ENCODE results near the gene MT1A. TPM values are rescaled to one million over a fixed set of nuclear protein-coding genes. Genes with fewer than 3 reads are reported as not detected.

The MT1A gene
- total and polyA plus RNA-seq, 4 donors: 1.1 to 438 (median 51.5) TPM

GRCh38 chr16:56635441-56635967, 3.0 kb upstream of the MT1A start:
- Histone ChIP-seq H3K9ac (ENCODE audit: insufficient read depth in 1 of 2, low read length in 2 of 2) (no peak overlapping the region), H3K4me1 (ENCODE audit: control insufficient read depth in 5 of 5, insufficient read depth in 5 of 5, low read length in 5 of 5) (peaks cover 0 to 17% (median 5%) of the 10 kb centered on the region in 5 donors), H3K27me3 (ENCODE audit: control insufficient read depth in 3 of 3, insufficient read depth in 3 of 3, low read length in 2 of 3) (peaks cover 0 to 89% (median 85%) of the 10 kb centered on the region in 3 donors), H3K27ac (ENCODE audit: low read depth in 1 of 2, low read length in 1 of 2) (no peak overlapping the region), H3K36me3 (ENCODE audit: control insufficient read depth in 4 of 4, insufficient read depth in 4 of 4, low read length in 4 of 4) (no peaks in the 10 kb centered on the region), H3K9me3 (ENCODE audit: control insufficient read depth in 4 of 4, insufficient read depth in 3 of 4, low read length in 3 of 4) (peaks cover 0 to 8% (median 0%) of the 10 kb centered on the region in 4 donors), H3K4me3 (no peak overlapping the region)
- no peak for ATAC-seq (ENCODE audit: insufficient read depth, low FRiP score)
- 12 to 23% methylated on average over 40 of the region's 40 CpGs for WGBS, 2 donors
- DNase-seq: no peak
- TF ChIP-seq CTCF (IDR thresholded peaks at IDR 0.05; ENCODE audit: control extremely low read depth, extremely low read depth): no peak

GRCh38 chr16:56636616-56637413, 1.7 kb upstream of the MT1A start:
- no peak for TF ChIP-seq CTCF (IDR thresholded peaks at IDR 0.05; ENCODE audit: control extremely low read depth, extremely low read depth)
- H3K27me3 ChIP-seq (ENCODE audit: control insufficient read depth in 3 of 3, insufficient read depth in 3 of 3, low read length in 2 of 3): peaks cover 0 to 91% (median 88%) of the 10 kb centered on the region in 3 donors
- H3K27ac ChIP-seq (ENCODE audit: low read depth in 1 of 2, low read length in 1 of 2): no peak overlapping the region
- WGBS, 2 donors: 43 to 53% methylated on average over 9 of the region's 9 CpGs
- peaks cover 0 to 17% (median 5%) of the 10 kb centered on the region in 5 donors for H3K4me1 ChIP-seq (ENCODE audit: control insufficient read depth in 5 of 5, insufficient read depth in 5 of 5, low read length in 5 of 5)
- no peak overlapping the region for H3K4me3 ChIP-seq
- H3K9me3 ChIP-seq (ENCODE audit: control insufficient read depth in 4 of 4, insufficient read depth in 3 of 4, low read length in 3 of 4): peaks cover 0 to 8% (median 0%) of the 10 kb centered on the region in 4 donors
- H3K36me3 ChIP-seq (ENCODE audit: control insufficient read depth in 4 of 4, insufficient read depth in 4 of 4, low read length in 4 of 4): no peaks in the 10 kb centered on the region
- no peak for DNase-seq
- ATAC-seq (ENCODE audit: insufficient read depth, low FRiP score): no peak
- H3K9ac ChIP-seq (ENCODE audit: insufficient read depth in 1 of 2, low read length in 2 of 2): no peak overlapping the region

- no peak overlapping the region for H3K27ac ChIP-seq (ENCODE audit: low read depth in 1 of 2, low read length in 1 of 2)
These were observed 579 bp downstream of the MT1A start for GRCh38 chr16:56639045-56639444.

More at GRCh38 chr16:56639045-56639444, 579 bp downstream of the MT1A start:
- H3K9me3 ChIP-seq (ENCODE audit: control insufficient read depth in 4 of 4, insufficient read depth in 3 of 4, low read length in 3 of 4): peaks cover 0 to 8% (median 0%) of the 10 kb centered on the region in 4 donors
- no peaks in the 10 kb centered on the region for H3K36me3 ChIP-seq (ENCODE audit: control insufficient read depth in 4 of 4, insufficient read depth in 4 of 4, low read length in 4 of 4)
- peaks cover 0 to 17% (median 5%) of the 10 kb centered on the region in 5 donors for H3K4me1 ChIP-seq (ENCODE audit: control insufficient read depth in 5 of 5, insufficient read depth in 5 of 5, low read length in 5 of 5)
- H3K27me3 ChIP-seq (ENCODE audit: control insufficient read depth in 3 of 3, insufficient read depth in 3 of 3, low read length in 2 of 3): peaks cover 0 to 94% (median 92%) of the 10 kb centered on the region in 3 donors
- H3K9ac ChIP-seq (ENCODE audit: insufficient read depth in 1 of 2, low read length in 2 of 2): no peak overlapping the region
- DNase-seq (no peak), ATAC-seq (ENCODE audit: insufficient read depth, low FRiP score) (no peak)
- WGBS, 2 donors: 53 to 73% methylated on average over 1 of the region's 1 CpG
- no peak for TF ChIP-seq CTCF (IDR thresholded peaks at IDR 0.05; ENCODE audit: control extremely low read depth, extremely low read depth)
- no peak overlapping the region for H3K4me3 ChIP-seq
